ENCODE results near the gene CASP9.

GRCh38 chr1:15488371-15488770, 35.6 kb downstream of the CASP9 start:
- TF ChIP-seq CTCF (IDR thresholded peaks at IDR 0.05) (no peak), ZFX (IDR thresholded peaks at IDR 0.05; ENCODE audit: borderline replicate concordance) (no peak)
